HG03025 (cell line): Measurements from ENCODE around the gene HOXB9.

ENCODE experiments used
- ATAC-seq: cut with Tn5 transposase; IDR thresholded peaks from one replicate; pipeline ENCODE4 v1.9.1; 2021; ENCODE audit warnings: mild to moderate bottlenecking, moderate library complexity; ENCODE audit not compliant: unreplicated experiment, low FRiP score

The HOXB9 gene

DNA sequence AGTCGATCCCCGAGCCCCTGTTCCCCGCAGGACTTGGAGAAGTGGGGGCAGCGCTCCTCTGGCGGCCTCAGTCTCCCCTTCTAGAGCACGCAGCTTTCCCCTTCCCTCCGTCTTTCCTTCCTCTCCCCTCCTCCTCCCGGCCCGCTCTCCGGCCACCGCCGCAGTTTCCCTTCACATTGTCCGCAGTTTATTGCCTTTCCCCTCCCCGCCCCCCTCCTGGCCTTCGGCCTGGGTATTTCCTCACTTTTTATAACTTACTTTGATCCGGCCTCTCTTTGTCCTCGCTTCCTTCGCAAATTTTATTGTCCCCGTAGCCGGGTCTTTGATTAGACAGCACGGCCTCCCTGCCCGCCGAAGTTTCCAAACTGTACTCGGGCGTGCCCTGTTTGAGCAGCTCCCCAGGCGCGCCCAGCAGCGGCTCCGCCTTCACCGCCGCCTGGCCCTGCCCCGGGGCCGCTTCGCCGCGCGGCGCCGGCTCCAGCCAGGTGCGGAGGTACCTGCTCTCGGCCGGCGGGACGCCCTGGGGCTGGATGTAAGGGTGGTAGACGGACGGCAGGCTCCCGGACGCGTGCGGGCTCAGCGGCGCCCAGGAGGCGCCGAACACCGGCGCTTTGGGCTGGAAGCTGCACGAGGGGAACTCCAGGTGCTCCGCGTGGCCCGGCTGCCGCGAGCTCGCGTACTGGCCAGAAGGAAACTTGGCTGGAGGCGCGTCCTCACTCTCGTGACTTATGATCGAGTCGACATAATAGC is 488 bp downstream of the HOXB9 start:
- no peak for ATAC-seq

DNA sequence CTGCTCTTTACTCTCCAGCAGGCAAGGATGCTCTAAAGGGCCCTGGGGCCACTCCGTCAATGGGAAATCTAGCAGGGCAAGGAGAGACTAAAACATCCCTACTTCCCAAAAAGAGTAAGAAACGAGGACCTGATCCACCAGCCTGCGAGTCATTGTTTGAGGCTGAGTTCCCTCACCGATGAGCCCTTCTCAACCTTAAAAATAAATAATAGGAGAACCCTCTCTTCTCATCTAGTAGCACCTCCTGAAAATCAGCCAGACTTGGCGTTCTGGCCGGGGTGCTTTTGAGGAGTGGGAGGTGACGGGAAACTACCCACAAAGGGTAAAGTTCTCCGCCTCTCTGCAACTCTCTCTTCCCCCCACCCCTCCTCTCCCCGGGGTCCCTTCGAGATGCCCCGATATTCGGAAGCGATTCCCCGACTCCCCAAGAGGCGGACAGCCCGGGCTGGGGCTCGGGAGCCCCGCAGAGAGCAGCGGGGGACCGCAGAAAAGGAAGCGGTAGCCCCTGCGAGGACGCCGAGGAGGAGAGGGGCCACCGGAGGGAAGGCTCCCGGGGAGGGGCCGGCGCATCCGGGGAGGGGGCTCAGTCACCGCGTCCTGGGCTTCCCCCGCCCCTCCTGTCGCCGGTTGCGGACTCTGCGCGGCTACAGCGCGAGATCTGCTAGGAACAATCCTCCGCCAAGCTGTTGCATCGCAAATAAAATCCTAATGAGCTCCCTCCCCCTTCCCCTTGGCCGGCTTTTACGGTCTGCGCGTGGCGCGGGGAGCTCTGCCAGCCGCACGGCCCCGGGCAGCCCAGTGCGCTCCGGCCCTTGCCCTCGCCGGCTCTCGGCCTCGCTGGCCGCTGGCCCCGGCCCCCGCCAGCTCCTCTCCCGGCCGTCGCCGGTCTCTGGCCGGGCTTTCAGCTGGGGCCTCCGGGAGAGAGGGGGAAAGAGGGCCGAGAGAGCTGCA is 1.3 kb downstream of the HOXB9 start:
- ATAC-seq, result no peak

DNA sequence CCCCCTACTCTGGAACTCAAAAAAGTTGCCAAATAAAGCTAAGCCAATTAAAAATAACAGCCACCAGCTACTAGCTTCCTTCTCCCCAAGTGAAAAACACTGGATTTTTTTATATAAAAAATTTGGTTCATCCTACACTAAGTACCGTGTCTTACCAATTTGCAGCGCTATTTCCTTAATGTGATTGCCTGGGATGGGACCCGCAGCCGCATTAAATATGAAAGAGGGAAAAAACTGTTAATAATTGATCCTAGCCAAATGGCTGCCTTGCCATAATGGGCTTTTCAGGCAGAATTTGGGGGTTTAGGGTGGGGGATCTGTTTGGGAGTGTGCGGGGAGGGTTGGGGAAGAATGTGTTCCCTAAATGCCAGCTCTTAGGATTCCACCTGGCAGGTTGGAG is 2.0 kb downstream of the HOXB9 start:
- ATAC-seq, result no peak

DNA sequence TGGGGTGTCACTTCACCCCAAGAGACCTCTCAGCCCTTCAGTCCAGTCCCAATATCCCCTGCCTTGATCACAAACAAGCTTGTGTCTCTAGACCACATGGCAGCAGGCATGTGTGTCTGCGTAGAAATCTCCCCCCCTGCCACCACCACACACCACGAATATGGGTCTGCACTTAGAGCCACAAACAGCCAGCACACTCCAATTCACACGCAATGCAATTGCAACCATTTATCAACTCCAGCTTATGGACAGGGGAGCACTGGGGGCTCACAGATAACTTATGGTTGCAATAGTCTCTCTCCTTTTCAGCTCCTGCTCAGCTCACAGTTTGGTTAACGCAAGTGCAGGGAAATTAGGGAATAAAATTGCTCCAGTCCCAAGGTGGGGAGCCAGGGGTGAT is 2.6 kb downstream of the HOXB9 start:
- ATAC-seq, result no peak

DNA sequence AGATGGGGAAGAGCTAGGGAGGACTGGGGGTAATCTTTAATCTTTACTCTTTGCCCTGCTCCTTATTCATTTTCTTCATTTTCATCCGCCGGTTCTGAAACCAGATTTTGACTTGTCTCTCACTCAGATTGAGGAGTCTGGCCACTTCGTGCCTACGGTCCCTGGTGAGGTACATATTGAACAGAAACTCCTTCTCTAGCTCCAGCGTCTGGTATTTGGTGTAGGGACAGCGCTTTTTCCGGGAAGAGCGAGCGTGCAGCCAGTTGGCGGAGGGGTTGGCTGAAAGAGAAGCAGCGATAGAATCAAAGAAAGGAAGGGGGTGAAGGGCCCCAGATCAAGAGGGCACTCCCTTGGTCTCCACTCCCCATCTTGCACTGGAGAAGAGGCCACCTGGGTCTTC is 3.3 kb downstream of the HOXB9 start:
- no peak for ATAC-seq

DNA sequence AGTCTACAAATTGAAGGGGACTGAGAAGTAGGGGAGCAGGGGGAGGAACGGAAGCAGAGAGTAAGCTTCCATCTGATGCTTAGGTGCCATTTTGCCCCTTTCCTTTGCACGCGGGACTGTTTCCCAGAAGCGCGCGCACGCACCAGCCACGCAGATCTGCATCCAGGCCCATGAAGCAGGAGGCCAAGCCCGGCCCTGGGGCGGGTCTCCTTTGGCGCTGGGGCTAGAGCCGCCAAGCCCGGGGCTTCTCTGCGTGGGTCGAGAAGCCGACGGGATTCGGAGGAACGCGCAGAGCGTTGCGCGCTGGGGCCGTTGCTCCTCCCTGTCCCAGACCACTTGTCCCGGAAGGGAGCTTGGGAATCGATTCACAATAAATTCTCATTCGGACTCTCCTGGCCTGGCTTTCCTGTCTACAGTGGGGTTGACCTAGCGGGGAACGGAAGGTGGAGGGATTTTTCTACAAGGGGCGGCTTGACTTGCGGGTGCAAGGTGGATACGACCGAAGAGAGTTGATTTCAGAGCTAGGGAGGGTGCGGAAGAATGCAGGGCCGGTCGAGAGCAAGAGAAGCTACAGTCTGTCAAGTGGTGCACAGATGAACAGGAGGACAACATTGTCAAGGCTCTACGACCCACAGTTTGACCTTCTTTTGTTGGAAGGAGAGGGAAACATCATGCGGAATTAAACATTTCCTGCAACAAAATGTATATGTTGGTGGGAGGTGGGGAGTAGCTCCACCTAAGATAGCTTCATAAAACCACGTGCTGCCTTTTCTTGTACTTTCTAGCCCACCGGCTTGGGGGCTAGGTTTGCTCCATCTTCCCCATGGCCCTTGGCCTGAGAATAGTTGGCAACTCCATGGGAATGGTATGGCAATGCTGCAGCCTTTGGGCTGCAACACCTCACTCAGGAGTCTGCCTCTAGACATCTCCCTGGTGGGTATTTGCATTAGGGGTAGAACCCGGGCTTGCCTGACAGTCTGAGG is 4.5 kb downstream of the HOXB9 start:
- ATAC-seq, result no peak

DNA sequence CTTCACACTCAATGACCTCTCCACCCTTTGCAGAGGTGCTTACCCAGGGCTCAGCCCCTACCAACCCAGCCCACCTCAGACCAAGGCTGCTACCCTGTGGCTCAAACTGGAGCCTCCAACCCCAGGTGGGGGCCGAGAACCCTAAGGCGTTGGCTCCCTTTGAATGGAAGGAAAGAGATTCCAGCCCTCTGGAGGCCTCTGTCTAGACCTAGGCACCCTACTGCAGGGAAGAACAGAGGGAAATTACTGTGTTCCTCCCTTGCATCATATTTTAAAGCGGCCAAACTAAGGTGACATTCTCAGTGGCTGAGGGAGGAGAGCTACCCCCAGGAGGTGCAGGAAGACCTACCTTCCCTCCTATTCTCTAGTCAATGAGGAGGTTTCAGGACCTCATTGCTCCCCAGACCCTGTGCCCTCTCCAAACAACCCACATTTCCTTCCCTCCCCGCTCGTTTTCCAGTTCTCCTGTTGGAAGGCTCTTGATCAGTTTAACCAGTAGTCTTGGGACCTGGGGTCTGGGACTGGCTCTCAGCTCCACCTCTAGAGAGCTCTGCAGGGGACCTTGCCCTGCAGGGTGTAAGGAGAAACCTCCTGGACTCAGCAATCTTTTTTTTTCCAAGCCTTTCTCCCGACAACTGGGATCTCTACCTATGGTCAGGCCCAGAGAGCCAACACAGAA is 5.6 kb downstream of the HOXB9 start:
- ATAC-seq, result no peak

DNA sequence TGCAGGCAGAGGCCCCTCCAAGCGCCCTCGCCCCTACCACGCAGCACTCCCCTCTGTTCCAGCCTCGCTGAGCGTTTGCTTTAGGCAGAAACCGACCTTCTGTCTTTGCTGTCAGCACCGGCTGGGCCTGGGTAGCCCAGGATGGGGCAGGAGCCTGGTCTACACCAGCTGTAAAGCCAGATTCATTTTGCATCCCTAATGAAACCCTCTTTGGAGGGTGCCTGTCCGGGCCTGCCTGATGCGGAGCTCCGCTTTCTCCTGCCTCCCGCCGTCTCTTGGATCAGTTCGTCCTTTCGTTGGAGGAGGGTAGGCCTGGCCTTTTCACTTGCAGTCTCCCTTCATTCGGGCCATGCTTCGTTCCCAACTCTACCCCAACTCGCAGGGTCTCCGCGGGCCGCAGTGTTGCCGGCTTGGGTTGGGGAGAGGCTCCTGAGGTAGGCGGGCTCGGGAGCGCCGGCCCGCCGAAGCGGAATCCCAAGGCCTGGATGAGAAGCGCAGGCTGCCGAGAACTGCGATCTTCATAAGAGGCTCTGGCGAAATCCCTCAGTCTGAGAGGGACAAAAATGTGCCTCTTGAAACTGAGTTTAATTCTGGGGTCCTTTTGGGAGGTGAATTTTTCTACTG is 6.2 kb downstream of the HOXB9 start:
- no peak for ATAC-seq

DNA sequence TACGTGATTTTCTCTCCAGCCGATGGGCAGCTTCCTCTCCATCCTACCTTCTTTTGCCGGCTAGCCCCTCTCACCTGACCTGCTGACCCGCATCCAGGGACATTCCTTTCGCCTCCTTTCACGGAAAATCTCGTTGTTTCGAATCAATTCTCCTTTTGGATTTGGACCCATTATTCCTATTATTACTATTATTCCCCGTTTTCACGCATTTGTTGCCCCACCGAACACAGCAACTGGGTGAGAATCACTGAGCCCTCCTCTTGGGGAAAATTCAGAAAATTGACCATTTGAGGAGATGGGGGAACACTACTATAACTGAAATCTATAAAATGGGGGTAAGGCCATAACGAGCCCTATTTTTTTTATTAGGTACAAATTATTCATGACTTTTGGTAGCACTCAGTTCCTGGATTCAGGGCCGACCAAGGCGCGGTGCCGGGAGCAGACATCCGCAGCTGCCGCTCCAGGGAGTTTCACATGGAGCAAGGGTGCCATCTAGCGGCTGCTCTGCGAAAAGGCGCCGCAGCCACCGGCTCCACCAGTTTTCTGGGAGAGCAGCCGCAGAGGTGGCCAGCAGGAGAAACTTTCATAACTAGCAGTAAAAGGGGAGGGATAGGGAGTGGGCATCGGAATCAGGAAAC is 7.8 kb downstream of the HOXB9 start:
- ATAC-seq, result no peak

DNA sequence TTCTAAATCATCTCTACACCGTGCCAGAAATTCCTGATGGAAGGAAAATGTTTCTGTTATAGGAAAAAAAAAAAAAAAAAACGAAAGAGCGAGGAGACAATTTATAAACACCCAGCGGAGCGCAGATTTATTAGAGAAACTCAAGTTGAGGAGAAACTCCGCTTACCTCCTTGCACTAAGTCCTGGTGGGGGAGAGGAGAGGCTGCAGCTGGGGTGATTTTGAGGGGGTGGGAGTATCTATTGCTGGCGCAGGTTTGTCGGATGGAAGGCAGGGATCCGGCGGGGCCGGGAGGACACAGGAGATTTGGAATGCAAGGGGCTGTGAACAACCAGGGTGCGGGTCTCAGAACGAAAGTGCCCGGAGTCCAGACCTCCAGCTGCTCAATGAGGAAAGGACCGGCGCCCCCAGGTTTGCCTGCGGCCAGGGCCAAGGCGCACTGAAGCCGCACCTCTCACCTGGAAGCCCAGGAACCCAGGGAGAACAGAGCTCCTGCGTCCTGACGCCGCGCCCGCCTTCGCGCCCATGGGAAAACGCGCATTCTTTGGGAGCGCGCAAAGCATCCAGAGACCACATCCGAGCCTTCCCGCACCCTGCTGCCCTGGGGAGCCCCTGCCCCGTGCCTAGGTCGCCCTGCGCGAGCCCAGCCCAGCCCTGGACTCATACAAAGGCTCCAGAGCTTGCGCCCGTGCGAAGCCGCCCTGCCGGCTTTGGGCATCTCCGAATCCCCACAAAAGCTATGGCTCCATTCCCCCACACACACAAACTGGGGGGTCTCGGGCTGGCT is 8.5 kb downstream of the HOXB9 start:
- no peak for ATAC-seq

DNA sequence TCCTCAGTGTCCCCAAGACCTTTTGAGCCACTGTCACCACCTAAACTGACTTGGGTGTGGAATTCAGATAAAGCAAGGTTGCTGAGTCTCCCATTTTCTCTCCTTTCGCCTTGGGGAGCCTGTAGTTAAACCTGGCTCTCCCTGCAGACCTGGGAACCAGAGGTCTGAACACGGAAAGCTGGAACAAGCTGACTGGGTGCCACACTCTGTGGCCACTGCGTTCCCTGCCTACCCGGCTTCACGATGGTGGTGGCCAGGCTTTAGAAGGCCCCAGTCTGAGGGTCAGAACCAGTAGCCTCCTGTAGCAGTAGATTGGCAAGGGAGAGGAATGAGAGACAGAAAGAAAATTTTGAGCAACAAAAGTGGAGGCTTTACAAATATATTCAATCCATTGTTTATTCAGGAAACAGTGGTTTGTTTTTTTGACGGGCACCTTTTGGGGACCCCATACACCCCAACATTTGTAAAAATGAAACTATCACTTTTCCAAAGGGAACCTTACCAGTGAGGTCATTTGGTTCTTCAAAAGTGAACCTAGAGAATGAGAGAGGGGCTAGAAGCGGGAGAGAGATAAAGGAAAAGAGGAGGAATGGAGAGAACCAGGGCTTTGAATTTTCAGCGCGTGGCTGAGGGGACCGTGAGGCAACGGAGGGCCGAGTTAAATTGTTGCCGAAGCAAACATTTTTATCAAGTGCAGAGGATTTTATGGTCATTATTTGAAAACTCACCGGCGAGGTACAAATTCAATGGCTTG is 9.3 kb downstream of the HOXB9 start:
- ATAC-seq, result no peak

DNA sequence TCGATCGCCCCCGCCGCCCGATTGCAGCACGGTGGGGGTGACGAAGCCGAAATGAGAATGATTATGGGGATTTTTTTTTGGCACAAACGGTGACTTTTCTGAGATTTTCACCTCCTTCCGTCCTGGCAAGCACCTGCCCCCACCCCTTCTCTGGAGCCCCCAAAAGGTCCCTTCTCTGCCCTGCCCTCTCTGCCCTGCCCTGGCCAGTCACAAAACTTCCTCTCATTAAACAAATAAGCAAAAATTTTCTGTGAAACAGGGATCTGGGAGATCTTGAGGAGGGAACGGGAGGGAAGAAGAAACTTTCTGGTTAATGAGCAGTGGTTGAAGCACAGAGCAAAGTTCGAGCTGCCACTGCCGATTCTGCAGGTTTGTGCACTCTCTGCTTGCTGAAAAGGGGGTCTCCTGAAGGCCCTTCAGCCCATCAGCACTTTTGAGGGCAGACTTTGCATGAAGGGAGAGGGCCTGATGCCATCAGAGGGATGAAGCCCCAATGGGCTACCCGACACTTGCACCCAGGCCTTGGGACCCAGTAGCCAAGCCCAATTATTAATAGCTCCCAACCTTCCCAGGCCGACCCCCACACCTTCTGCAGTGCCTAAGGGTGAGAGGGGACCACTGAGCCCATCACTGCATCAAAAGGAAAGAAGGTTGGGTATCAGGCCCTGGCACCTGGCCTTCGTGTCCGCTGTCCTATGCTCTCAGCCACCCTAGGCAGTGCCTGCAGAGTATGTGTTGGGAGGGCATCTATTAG is 10.0 kb downstream of the HOXB9 start:
- no peak for ATAC-seq

DNA sequence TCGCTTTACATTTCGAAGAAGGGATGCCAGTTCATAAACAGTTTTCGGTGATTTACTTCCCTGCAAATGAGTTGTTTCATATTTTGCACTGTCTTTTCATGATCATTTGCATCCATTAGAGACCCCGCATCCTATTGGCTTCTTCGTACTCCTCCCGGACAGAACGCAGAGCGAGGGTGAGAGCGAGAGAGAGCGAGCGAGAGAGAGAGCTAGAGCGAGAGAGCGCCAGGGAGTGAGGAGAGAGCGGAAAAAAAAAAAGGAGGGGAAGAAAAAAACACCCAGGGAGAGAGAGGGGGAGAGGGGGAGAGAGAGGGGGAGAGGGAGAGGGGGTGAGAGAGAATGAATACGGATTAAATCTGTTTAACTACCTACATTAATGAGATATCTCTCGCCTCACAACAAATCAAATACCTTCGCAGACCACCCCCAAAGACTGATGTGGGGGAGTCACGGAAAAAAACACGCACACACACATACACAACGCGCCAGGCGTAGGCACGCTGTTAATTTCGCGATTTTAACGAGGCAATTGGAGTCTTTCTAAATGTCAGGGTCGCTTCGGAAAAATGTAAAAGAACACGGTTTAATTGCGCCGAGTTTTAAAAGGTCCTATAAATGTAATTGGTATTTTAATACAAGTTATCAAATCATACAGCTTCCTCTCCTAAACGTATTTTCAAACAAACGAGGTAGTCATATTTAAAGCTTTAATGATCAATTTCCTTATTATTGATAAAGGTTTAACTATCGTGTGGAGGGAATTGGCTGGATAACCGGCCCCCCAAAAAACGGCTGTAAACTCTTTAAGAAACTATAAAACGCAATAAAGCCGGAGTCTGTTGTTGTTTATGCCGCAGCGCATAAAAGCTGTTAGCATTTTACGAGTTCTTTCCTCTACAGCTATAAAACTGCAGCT is 10.9 kb downstream of the HOXB9 start, which contains the start of gene HOXB8:
HOXB8 (minus strand) TSS at position 246 of the 916 bp plus-strand sequence. CDS start 588 bp downstream, outside the sequence.
- no peak for ATAC-seq

DNA sequence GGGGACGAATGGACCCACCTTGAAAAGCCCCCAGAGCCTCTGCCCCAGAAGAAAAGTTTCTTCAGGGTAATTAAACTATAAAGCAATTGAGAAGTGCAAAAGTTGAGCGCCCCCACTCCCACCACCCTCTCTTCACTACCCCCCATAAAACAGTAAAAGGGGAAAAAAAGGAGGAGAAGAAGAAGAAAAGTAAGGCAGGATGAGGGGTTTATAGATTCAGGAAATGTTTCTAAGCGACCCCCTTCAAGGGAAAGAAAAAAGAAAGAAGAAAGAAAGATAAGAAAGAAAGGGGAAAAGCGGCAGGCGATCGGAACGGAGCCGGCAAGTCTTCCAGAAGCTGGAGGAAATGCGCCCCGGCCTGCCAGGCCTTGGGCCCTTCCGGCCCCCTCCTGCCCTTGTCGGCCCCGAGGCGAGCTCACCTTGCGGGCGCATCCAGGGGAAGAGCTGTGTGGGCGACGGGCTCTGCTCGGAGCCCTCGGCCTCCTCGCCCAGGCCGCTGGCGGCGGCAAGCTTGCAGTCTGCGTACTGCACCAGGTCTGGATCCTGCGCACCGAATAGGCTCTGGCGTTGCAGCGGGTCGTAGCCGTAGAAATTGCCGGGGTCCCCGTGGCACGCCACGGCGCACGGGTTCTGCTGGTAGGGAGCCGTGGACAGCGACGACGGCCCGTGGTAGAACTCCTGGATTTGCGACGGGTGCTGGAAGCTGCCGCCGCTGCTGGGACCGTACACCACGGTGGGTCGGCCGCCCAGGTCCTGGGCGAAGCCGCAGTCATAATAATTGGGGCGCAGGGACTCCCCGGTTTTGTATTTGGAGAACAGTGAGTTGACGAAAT is 12.1 kb downstream of the HOXB9 start:
- no peak for ATAC-seq
